Panc1 (cell line): ENCODE data around the gene PIGM.

Source experiments
- CTCF ChIP-seq: fragments of 450-650 bp; IDR thresholded peaks from 2 replicates; pipeline ENCODE4 v1.5.1; 2017; ENCODE audit warnings: mild to moderate bottlenecking
- POLR2AphosphoS5 ChIP-seq: IDR thresholded peaks from 2 replicates; pipeline ENCODE4 v1.6.1; 2012; ENCODE audit warnings: mild to moderate bottlenecking, low read depth, low read length, moderate library complexity
- SIN3A ChIP-seq: IDR thresholded peaks from 2 replicates; pipeline ENCODE4 v1.6.1; 2012; ENCODE audit warnings: low read depth, mild to moderate bottlenecking, low read length, moderate library complexity, borderline replicate concordance; ENCODE audit not compliant: insufficient read depth
- TF ChIP-seq, protein P1 (sequence below), 2 experiments: IDR thresholded peaks; 2 replicates each; pipeline ENCODE4 v1.6.1; 2011 to 2012; ENCODE audit warnings: low read depth in 2 of 2, control low read depth in 1 of 2, low read length in 1 of 2, mild to moderate bottlenecking in 1 of 2, moderate library complexity in 1 of 2; ENCODE audit not compliant: insufficient read depth in 1 of 2

DNA sequence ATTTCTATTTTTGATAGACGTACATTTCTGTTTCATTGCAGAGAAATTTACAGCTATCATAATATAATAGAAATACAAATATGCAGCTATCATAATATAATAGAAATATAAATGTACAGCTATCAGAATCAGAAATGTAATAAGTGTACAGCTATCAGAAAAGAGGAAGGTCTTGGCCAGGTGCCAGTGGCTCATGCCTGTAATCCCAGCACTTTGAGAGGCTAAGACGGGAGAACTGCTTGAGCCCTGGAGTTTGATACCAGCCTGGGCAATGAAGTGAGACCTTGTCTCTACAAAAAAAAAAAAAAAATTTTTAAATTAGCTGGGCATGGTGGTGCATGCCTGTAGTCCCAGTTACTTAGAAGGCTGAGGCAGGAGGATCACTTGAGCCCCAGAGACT is 37.9 kb downstream of the PIGM start:
- TF ChIP-seq SIN3A (no peak), CTCF (no peak), POLR2AphosphoS5 (no peak)
- TF ChIP-seq, protein P1, sequence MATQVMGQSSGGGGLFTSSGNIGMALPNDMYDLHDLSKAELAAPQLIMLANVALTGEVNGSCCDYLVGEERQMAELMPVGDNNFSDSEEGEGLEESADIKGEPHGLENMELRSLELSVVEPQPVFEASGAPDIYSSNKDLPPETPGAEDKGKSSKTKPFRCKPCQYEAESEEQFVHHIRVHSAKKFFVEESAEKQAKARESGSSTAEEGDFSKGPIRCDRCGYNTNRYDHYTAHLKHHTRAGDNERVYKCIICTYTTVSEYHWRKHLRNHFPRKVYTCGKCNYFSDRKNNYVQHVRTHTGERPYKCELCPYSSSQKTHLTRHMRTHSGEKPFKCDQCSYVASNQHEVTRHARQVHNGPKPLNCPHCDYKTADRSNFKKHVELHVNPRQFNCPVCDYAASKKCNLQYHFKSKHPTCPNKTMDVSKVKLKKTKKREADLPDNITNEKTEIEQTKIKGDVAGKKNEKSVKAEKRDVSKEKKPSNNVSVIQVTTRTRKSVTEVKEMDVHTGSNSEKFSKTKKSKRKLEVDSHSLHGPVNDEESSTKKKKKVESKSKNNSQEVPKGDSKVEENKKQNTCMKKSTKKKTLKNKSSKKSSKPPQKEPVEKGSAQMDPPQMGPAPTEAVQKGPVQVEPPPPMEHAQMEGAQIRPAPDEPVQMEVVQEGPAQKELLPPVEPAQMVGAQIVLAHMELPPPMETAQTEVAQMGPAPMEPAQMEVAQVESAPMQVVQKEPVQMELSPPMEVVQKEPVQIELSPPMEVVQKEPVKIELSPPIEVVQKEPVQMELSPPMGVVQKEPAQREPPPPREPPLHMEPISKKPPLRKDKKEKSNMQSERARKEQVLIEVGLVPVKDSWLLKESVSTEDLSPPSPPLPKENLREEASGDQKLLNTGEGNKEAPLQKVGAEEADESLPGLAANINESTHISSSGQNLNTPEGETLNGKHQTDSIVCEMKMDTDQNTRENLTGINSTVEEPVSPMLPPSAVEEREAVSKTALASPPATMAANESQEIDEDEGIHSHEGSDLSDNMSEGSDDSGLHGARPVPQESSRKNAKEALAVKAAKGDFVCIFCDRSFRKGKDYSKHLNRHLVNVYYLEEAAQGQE (IDR thresholded peaks at IDR 0.05; ENCODE audit: insufficient read depth in 1 of 2, low read depth in 2 of 2, low read length in 1 of 2) = no peak
